ENCODE data around the gene BICRA.

The BICRA gene

DNA sequence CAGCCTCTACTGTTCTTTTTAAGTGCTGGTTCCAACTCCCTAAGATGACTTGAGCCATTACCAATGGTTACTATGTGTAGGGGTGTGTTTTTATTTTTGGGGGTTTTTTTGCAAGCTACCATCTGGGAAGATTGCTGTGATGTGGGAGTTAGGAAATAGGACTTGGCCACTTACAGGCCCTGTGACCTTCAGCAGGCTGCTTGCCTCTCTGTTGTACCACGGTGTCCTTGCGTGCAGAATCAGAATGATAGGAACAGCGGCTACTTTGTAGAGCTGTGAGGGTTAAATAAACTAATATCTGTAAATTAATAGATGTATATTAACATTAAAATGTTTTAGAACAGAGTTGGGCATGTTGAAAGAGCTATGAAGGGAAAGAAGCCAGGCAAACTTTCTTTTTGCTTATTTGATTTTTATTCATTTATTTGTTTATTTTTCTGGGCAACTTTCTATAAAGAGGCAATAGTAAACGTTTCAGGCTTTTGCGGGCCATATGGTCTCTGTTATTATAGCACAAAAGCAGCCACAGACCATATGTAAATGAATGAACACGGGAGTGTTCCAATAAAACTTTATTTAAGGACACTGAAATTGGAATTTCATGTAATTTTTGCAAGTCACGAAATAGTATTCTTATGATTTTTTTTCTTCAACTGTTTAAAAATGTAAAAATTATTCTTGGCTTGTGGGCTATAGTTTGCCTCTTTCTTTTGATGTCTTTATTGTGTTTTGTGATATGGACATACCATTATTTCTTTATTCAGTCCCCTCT lies 77.9 kb downstream of the BICRA start:
- Histone ChIP-seq H3K27ac (replicated peaks) (no peak overlapping the region), H3K27me3 (ENCODE audit: insufficient read depth, poor library complexity, severe bottlenecking) (no peaks in the 10 kb centered on the region), H3K4me3 (replicated peaks; ENCODE audit: insufficient read depth, low read length) (no peak overlapping the region)
- TF ChIP-seq, protein P1, sequence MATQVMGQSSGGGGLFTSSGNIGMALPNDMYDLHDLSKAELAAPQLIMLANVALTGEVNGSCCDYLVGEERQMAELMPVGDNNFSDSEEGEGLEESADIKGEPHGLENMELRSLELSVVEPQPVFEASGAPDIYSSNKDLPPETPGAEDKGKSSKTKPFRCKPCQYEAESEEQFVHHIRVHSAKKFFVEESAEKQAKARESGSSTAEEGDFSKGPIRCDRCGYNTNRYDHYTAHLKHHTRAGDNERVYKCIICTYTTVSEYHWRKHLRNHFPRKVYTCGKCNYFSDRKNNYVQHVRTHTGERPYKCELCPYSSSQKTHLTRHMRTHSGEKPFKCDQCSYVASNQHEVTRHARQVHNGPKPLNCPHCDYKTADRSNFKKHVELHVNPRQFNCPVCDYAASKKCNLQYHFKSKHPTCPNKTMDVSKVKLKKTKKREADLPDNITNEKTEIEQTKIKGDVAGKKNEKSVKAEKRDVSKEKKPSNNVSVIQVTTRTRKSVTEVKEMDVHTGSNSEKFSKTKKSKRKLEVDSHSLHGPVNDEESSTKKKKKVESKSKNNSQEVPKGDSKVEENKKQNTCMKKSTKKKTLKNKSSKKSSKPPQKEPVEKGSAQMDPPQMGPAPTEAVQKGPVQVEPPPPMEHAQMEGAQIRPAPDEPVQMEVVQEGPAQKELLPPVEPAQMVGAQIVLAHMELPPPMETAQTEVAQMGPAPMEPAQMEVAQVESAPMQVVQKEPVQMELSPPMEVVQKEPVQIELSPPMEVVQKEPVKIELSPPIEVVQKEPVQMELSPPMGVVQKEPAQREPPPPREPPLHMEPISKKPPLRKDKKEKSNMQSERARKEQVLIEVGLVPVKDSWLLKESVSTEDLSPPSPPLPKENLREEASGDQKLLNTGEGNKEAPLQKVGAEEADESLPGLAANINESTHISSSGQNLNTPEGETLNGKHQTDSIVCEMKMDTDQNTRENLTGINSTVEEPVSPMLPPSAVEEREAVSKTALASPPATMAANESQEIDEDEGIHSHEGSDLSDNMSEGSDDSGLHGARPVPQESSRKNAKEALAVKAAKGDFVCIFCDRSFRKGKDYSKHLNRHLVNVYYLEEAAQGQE (IDR thresholded peaks at IDR 0.05; ENCODE audit: insufficient replicate concordance, low read depth) = no peak
- TF ChIP-seq, protein P2, sequence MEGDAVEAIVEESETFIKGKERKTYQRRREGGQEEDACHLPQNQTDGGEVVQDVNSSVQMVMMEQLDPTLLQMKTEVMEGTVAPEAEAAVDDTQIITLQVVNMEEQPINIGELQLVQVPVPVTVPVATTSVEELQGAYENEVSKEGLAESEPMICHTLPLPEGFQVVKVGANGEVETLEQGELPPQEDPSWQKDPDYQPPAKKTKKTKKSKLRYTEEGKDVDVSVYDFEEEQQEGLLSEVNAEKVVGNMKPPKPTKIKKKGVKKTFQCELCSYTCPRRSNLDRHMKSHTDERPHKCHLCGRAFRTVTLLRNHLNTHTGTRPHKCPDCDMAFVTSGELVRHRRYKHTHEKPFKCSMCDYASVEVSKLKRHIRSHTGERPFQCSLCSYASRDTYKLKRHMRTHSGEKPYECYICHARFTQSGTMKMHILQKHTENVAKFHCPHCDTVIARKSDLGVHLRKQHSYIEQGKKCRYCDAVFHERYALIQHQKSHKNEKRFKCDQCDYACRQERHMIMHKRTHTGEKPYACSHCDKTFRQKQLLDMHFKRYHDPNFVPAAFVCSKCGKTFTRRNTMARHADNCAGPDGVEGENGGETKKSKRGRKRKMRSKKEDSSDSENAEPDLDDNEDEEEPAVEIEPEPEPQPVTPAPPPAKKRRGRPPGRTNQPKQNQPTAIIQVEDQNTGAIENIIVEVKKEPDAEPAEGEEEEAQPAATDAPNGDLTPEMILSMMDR (IDR thresholded peaks at IDR 0.05; ENCODE audit: insufficient read depth, low read length) = no peak
- no peak for TF ChIP-seq SPI1 (IDR thresholded peaks at IDR 0.05; ENCODE audit: borderline replicate concordance, low read depth)
- no peak for TF ChIP-seq POLR2AphosphoS5 (IDR thresholded peaks at IDR 0.05; ENCODE audit: low read depth)
- no peak for TF ChIP-seq GABPA (IDR thresholded peaks at IDR 0.05; ENCODE audit: low read depth)
- no peak for DNase-seq (ENCODE audit: low read depth in 1 of 2, low spot score in 1 of 2)

DNA sequence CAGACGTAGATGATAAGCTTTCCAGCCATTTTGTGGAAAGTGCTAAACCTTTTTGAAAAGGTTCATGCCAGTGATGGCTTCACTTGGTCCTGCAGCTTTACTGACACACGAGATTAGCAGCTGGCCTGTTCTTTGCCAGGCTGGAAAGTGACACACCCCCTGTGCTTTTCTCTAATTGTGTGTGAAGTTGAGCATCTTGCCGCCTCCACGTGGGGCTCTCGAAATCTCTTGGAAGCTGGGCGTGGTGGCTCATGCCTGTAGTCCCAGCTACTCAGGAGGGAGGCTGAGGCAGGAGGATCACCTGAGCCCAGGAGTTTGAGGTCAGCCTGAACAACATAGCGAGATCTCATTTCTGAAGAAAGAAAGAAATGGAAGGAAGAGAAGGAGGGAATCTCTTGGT lies 79.0 kb downstream of the BICRA start:
- Histone ChIP-seq H3K27me3 (ENCODE audit: insufficient read depth, poor library complexity, severe bottlenecking) (no peaks in the 10 kb centered on the region), H3K4me3 (replicated peaks; ENCODE audit: insufficient read depth, low read length) (no peak overlapping the region), H3K27ac (replicated peaks) (no peak overlapping the region)
- TF ChIP-seq, protein P1 (IDR thresholded peaks at IDR 0.05; ENCODE audit: insufficient replicate concordance, low read depth) = no peak
- TF ChIP-seq GABPA (IDR thresholded peaks at IDR 0.05; ENCODE audit: low read depth) (no peak), POLR2AphosphoS5 (IDR thresholded peaks at IDR 0.05; ENCODE audit: low read depth) (no peak), SPI1 (IDR thresholded peaks at IDR 0.05; ENCODE audit: borderline replicate concordance, low read depth) (no peak)
- TF ChIP-seq, protein P2 (IDR thresholded peaks at IDR 0.05; ENCODE audit: insufficient read depth, low read length) = no peak
- DNase-seq (ENCODE audit: low read depth in 1 of 2, low spot score in 1 of 2) = no peak

DNA sequence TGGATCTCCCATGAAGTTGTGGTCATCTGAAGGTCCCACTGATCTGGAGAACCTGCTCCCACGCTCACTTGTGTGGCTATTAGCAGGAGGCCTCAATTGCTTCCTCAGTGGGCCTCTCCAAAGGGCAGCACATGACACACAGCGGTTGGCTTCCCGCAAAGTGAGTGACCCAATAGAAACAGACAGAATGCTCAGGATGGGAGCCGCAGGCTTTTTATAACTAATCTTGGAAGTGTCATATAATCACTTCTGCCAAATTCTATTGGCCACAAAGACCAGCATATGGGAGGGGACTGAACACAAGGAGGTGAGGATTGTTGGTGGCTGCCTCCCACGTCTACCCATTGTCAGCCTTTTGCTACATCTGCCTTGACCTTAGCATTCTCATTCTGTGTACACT lies 82.2 kb downstream of the BICRA start:
- Histone ChIP-seq H3K4me3 (replicated peaks; ENCODE audit: insufficient read depth, low read length) (no peak overlapping the region), H3K27ac (replicated peaks) (no peak overlapping the region), H3K27me3 (ENCODE audit: insufficient read depth, poor library complexity, severe bottlenecking) (no peaks in the 10 kb centered on the region)
- DNase-seq (ENCODE audit: low read depth in 1 of 2, low spot score in 1 of 2) = no peak
- TF ChIP-seq POLR2AphosphoS5 (IDR thresholded peaks at IDR 0.05; ENCODE audit: low read depth) (no peak), SPI1 (IDR thresholded peaks at IDR 0.05; ENCODE audit: borderline replicate concordance, low read depth) (no peak), GABPA (IDR thresholded peaks at IDR 0.05; ENCODE audit: low read depth) (no peak)
- TF ChIP-seq, protein P1 (IDR thresholded peaks at IDR 0.05; ENCODE audit: insufficient replicate concordance, low read depth) = no peak
- TF ChIP-seq, protein P2 (IDR thresholded peaks at IDR 0.05; ENCODE audit: insufficient read depth, low read length) = no peak

Measured in HL-60 (cell line).